ENCODE measurements around the gene HYI. TPM values are rescaled to one million over a fixed set of nuclear protein-coding genes. Genes with fewer than 3 reads are reported as not detected.

HYI gene
- total RNA-seq, 1 donor from 2014 or later: 85.5 TPM

Other genes starting within 250 kb of the HYI start
- 75.9 TPM for gene TMEM125, start 183.9 kb downstream of the HYI start, total RNA-seq
- 47.9 TPM for gene C1orf210, start 168.3 kb downstream of the HYI start, total RNA-seq
- 23.3 TPM for gene TIE1, start 152.9 kb downstream of the HYI start, total RNA-seq
- not detected for gene MPL, start 116.1 kb downstream of the HYI start, total RNA-seq
- 5.1 TPM for gene CDC20, start 95.0 kb downstream of the HYI start, total RNA-seq
- 141 TPM for gene ELOVL1, start 85.9 kb downstream of the HYI start, total RNA-seq
- gene MED8, start 64.1 kb downstream of the HYI start, total RNA-seq: 37.7 TPM
- 59.3 TPM for gene SZT2, start 64.0 kb downstream of the HYI start, total RNA-seq
- gene PTPRF, start 77.0 kb upstream of the HYI start, total RNA-seq: 478 TPM
- gene KDM4A, start 196.2 kb upstream of the HYI start, total RNA-seq: 47.6 TPM